GM21825 (cell line): Measurements from ENCODE around the gene BHLHE23.
"Not testable (repeated sequence)": the region's sequence is repeated elsewhere in the genome, so short reads cannot be mapped to it uniquely, and the experiment has no call there.

Experiments used
- ATAC-seq: cut with Tn5 transposase; IDR thresholded peaks from one replicate; pipeline ENCODE4 v1.9.1; 2021; ENCODE audit warnings: mild to moderate bottlenecking, moderate library complexity; ENCODE audit not compliant: unreplicated experiment

Gene BHLHE23

DNA sequence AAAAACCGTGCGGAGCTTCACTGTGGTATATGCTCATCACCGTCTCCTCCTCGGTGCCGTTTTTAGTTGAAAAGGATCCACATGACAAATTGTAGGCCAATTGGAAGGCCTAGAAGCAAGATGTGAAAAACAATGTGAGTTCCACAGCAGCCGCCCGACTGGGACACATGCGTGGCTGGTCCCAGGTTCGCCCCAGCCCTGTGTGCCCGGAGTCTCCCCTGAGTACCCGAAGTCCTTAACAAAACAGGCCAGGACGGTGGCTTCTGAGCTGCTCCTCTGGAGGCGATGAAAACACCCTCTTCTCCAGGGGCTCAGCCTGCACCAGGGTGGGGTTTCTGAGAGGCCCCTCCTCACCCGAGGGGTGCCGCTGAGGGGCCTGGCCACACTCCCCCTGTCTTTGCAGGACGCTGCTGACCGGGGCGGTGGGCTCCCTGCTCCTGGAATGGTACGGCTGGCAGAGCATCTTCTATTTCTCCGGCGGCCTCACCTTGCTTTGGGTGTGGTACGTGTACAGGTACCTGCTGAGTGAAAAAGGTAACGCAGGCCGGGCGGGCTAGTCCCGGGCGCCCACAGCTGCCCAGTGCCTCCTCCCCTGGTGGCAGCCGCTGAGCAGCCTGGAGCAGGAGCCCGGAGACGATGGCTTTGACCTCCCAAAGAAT lies 44.4 kb downstream of the BHLHE23 start:
- ATAC-seq = no peak

DNA sequence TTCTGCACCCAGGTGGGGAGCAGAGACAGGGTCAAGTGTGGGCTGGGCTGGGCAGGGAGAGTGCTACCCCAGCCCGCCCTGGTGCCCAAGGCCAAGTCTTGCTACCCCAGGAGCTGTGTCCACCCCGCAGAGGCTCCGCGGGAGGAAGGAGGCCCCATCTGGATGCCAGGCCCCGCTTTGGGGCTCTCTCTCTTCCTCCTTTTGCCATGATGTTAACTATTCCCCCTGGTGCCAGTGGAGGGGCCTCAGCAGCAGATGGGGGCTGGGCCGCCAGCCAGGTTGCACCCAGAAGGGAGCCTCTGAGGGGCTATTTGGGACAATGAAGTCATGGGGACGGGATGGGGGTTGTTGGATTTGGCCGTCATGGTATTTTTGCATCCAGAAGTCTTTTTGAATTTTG lies 45.0 kb downstream of the BHLHE23 start:
- no peak for ATAC-seq

DNA sequence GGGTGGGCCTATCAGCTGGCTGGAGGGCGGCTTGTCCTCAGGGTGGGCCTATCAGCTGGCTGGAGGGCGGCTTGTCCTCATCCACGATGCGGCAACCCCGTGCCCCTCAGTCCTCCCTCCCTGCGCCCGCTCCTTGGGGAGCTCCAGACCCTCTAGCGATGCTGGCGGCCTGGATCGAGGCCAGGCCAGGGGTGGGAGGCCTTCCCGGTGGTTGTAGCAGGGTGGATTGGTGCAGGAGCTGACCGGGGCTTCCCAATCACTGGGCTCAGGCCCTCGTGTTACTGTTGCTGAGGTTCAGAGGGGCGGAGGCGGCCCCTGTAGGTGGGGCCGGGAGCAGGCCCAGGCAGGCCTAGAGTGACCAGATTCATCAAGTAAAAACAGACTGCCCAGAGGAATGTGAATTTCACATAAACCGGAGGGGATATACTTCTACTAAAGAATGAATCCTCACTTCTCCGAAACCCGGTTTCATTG lies 45.4 kb downstream of the BHLHE23 start:
- ATAC-seq = no peak

DNA sequence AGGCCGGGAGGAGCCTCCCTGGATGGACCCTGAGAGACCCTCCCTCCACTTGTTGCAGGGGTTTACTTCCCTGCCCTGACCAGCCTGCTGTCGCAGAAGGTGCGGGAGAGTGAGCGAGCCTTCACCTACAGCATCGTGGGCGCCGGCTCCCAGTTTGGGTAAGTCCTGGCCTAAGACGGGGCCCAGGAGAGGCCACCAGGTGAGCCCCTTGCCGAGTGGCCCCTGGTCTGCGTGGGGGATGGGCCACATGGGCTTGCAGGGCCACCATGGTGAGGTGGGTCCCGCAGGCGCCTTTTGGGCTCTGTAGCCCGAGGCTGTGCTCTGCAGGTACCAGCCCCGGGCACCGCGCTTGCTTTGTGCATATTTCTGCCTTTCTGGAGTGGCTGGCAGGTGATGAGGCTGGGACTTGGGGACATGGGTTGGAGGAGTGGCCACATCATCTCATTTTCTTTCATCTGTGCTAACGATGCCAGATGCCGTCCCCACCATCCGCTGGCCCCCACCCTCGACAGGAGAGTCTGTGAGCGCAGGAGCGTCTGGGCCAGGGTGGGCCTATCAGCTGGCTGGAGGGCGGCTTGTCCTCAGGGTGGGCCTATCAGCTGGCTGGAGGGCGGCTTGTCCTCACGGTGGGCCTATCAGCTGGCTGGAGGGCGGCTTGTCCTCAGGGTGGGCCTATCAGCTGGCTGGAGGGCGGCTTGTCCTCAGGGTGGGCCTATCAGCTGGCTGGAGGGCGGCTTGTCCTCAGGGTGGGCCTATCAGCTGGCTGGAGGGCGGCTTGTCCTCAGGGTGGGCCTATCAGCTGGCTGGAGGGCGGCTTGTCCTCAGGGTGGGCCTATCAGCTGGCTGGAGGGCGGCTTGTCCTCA lies 46.1 kb downstream of the BHLHE23 start:
- ATAC-seq = not testable (repeated sequence)

DNA sequence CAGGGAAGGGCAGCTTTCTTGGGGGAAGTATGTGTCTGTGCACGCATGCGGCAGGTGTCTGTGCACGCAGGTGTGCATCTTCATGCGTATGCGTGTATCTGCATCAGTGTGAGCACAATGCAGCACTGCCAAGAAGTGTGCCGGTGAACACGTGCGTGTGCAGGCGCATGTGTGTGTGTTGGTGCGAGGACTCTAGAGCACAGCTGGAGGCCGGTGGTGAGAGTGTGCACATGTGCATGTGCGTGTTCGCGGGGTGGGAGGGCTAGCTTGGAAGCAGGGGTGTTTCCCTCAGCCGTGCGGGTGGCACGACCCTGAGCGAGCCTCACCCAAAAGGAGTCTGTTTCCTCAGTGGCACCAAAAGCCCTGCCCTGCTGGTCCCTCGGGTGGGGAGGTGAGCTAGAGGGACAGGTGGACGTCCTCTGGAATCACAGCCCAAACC lies 46.7 kb downstream of the BHLHE23 start:
- no peak for ATAC-seq

DNA sequence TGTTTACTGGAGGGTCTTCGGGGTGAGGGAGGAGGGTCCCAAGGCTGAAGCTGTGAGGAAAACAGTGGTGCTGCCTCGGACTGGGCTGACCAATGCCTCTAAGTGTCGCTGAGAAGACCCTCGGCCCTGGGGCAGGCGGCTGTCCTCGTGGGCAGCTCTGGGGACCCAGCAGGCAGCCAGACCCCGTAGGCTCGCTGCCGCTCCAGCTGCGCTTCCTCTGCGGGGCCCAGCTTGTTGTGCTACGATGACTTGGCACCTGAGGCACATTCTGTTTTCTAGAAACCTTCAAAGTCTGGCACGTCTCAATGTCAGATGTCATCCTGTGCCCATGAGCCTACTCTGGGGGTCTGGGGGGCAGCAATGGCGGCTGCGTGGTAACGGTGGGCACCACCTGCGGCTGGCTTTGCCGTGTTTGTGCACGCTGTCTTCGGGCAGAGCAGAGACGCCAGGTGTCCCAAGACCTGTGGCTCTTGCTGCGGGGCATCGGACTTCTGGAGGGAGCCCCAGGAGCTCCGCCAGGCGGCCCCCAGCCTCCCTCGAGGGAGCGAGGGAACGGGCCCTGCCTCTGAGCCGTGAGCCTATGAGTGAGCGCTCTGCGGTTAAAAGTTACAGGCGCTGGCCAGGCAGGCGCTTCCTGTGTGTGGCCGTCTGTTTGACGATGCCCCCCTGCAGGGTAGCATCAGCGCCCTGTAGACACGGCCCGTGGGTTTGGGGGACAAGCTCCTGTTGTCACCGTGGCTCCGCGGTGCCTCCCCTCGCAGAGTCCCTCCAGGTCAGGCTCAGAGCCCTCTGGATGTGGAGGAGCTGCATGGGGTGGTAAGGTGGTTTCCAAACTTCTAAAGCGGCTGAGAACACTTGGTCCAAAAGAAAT lies 47.4 kb downstream of the BHLHE23 start:
- no peak for ATAC-seq

DNA sequence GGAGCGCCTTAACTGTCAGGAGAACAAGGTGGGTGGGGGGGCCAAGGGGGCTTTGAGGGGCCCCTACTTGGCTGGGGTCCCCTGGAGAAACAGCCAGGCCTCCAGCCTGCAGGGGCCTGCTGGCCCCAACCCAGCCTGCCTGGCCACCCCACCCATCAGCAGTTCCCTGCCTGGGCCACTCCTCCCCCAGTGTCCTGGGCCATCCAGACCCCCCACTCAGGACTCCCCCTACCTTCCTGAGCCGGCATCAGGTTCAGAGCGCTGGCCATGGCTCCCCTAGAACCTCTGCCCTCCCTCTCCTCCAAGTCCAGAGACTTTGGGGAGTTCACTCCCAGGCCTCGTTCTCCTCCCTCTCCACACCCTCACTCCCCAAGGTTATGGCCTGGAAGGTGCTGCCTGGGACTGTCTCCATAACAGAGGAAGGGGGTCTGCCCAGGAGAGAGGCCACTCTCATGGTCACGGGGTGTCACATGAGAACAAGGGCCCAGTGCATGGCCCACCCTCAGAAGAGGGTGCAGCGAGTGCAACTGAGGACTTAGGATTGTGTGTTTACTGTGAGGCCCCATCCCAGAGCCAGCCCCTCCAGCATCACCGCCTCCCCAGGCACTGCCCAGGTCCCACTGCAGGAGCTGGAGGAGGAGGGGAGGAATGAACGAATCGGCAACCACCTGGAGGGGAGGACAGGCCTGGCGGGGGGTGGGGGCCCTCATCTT lies 48.2 kb downstream of the BHLHE23 start:
- no peak for ATAC-seq

DNA sequence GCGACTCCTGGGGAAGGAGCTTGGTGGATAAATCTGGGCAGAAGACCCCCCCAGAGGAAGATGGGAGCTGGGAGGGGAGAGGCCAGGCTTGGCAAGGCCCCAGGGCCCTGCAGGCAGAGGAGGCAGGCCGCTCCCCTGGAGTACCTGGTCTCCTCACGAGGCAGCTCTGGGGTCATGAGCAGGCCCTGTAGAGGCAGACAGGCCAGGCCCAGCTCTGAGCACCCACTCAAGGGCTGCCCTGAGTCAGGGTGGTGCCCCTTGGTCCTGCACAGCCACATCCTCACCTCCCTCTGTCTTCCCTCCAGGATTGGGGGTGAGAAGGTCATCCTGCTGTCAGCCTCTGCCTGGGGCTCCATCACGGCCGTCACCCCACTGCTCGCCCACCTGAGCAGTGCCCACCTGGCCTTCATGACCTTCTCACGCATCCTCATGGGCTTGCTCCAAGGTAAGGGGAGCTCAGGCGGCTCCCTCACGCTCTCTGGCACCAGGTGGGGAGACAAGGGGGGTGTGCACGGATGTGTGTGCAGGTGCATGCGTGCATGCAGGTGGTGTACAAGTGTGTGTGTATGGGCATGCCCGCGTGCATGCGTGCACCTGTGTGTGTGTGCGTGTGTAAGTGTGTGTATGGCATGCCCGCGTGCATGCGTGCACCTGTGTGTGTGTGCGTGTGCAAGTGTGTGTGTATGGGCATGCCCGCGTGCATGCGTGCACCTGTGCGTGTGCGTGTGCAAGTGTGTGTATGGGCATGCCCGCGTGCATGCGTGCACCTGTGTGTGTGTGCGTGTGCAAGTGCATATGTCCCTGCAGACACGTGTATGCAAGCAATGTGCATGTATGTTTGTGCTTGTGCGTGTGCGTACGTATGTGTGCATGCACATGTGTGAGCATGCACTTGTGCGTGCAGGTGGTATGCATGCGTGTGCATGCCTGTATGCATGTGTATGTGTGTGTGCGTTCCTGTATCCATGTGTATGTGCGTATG lies 49.3 kb downstream of the BHLHE23 start:
- no peak for ATAC-seq

DNA sequence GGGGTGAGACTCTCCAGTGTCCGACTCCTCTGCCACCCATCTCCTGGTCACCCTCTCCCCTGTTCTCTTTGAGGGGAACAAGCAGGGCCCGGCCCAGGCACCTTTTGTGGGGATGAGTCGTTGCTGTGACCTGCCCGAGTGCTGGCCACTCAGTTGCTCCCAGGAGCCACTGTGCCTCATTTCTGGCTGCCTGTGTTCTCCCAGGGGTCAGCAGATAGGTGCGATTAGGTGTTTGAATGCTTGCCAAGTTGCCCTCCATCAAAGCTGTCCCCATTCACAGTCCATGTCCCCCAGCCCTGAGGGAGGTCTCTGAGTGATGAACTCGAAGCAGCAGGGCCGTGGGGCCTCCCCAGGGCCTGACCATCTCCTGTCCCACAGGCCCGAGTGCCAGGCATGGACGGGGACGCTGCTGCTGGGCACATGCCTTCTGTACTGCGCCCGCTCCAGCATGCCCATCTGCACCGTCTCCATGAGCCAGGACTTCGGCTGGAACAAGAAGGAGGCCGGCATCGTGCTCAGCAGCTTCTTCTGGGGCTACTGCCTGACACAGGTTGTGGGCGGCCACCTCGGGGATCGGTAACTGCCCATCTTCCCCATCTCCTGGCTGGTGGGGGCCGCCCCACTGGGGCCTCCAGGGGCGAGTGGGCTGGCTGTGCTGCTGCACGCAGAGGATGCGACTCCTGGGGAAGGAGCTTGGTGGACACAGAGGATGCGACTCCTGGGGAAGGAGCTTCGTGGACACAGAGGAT lies 50.2 kb downstream of the BHLHE23 start:
- no peak for ATAC-seq
